HepG2 (cell line): ENCODE measurements around the gene CLCN1. TPM values are rescaled to one million over a fixed set of nuclear protein-coding genes. Genes with fewer than 3 reads are reported as not detected.
A peak's percentile ranks its signal among the peaks of the same experiment; 100 is the strongest.

Experiments used
- ADNP ChIP-seq: sonication (generic); formaldehyde crosslinking; IDR thresholded peaks from 2 replicates; pipeline ENCODE4 v1.4.0; 2020; ENCODE audit warnings: missing genetic modification reagents
- ARID2 ChIP-seq: sonication (generic); formaldehyde crosslinking; IDR thresholded peaks from 2 replicates; pipeline ENCODE4 v1.8.1; 2022; ENCODE audit warnings: mild to moderate bottlenecking, missing genetic modification reagents, borderline replicate concordance
- ATF7-NPFF ChIP-seq: sonication (generic); formaldehyde crosslinking; IDR thresholded peaks from 2 replicates; pipeline ENCODE4 v1.8.1; 2023; ENCODE audit warnings: mild to moderate bottlenecking, low read depth, missing genetic modification reagents, moderate library complexity
- CREBL2 ChIP-seq: sonication (generic); formaldehyde crosslinking; IDR thresholded peaks from 2 replicates; pipeline ENCODE4 v1.8.1; 2023; ENCODE audit warnings: missing genetic modification reagents, mild to moderate bottlenecking, borderline replicate concordance
- ETV5 ChIP-seq: IDR thresholded peaks from 2 replicates; pipeline ENCODE4 v1.6.1; 2018; ENCODE audit warnings: missing biosample characterization, missing genetic modification reagents, inconsistent platforms, borderline replicate concordance
- FOXK2 ChIP-seq: fragments of 450-650 bp; IDR thresholded peaks from 2 replicates; pipeline ENCODE4 v1.6.1; 2016
- FOXO1 ChIP-seq: sonication (generic); formaldehyde crosslinking; IDR thresholded peaks from 2 replicates; pipeline ENCODE4 v1.4.0; 2020; ENCODE audit warnings: missing genetic modification reagents
- HNRNPL ChIP-seq: fragments of 200-400 bp; formaldehyde crosslinking; IDR thresholded peaks from 2 replicates; pipeline ENCODE4 v1.6.1; 2017; ENCODE audit warnings: mild to moderate bottlenecking, low read depth, low read length
- IKZF1 ChIP-seq: fragments of 450-650 bp; IDR thresholded peaks from 2 replicates; pipeline ENCODE4 v1.7.1; 2016
- MAFF ChIP-seq: IDR thresholded peaks from 2 replicates; pipeline ENCODE4 v1.6.1; 2011; ENCODE audit warnings: low read depth, low read length, improper control_type of control experiment
- NFKBIZ ChIP-seq: IDR thresholded peaks from 2 replicates; pipeline ENCODE4 v1.6.1; 2018; ENCODE audit warnings: missing genetic modification reagents, missing compliant biosample characterization
- PAXIP1 ChIP-seq: sonication (generic); formaldehyde crosslinking; conservative IDR thresholded peaks from 2 replicates; pipeline ENCODE4 v1.4.0; 2020; ENCODE audit warnings: mild to moderate bottlenecking, missing genetic modification reagents, moderate library complexity
- SP1 ChIP-seq, 2 experiments: fragments of 450-650 bp in 1 of 2; sonication (generic) in 1 of 2; formaldehyde crosslinking in 1 of 2; IDR thresholded peaks; 2 replicates each; pipeline versions ENCODE4 v1.4.0 to v1.6.1; 2016 to 2020; ENCODE audit warnings: missing genetic modification reagents in 1 of 2
- WIZ ChIP-seq: sonication (generic); formaldehyde crosslinking; IDR thresholded peaks from 2 replicates; pipeline ENCODE4 v1.5.1; 2020; ENCODE audit warnings: mild to moderate bottlenecking, missing genetic modification reagents
- ZNF543 ChIP-seq: sonication (generic); formaldehyde crosslinking; IDR thresholded peaks from 2 replicates; pipeline ENCODE4 v1.4.0; 2020; ENCODE audit warnings: mild to moderate bottlenecking, missing genetic modification reagents
- ZNF570 ChIP-seq: sonication (generic); formaldehyde crosslinking; IDR thresholded peaks from 2 replicates; pipeline ENCODE4 v1.4.0; 2020; ENCODE audit warnings: mild to moderate bottlenecking, missing genetic modification reagents, borderline replicate concordance
- ZNF607 ChIP-seq: sonication (generic); formaldehyde crosslinking; IDR thresholded peaks from 2 replicates; pipeline ENCODE4 v1.5.1; 2020; ENCODE audit warnings: missing genetic modification reagents, mild to moderate bottlenecking, borderline replicate concordance
- ZNF878 ChIP-seq: sonication (generic); formaldehyde crosslinking; IDR thresholded peaks from 2 replicates; pipeline ENCODE4 v1.8.1; 2023; ENCODE audit warnings: mild to moderate bottlenecking, missing genetic modification reagents, moderate library complexity
- polyA plus RNA-seq, 8 experiments: library from polyadenylated mRNA; depleted of rRNA in 3 of 8; stranded (reverse) in 7 of 8; unstranded in 1 of 8; fragments of >200 nt; fragmentation: Illumina TruSeq in 4 of 8; extraction: Trizol in 4 of 8; gene quantifications; 2 replicates each; pipeline versions ENCODE4 v1.2.1 to v1.2.3, GENCODE V29; 2011 to 2016; ENCODE audit warnings: low read depth in 4 of 8, missing spikeins in 1 of 8, mixed read lengths in 1 of 8; ENCODE audit not compliant: insufficient read depth in 1 of 8
- total RNA-seq, 5 experiments: library from RNA; depleted of rRNA; stranded (reverse); fragments of >200 nt; fragmentation: Illumina TruSeq; extraction: Trizol; gene quantifications; 2 replicates each; pipeline ENCODE4 v1.2.3, GENCODE V29; 2016; ENCODE audit warnings: low read depth in 1 of 5
- TF ChIP-seq, protein P1 (sequence below): sonication (generic); formaldehyde crosslinking; IDR thresholded peaks from 2 replicates; pipeline ENCODE4 v1.4.0; 2020; ENCODE audit warnings: missing genetic modification reagents
- TF ChIP-seq, protein P2 (sequence below): sonication (generic); formaldehyde crosslinking; IDR thresholded peaks from 2 replicates; pipeline ENCODE4 v1.9.0; 2022; ENCODE audit warnings: low read depth, missing genetic modification reagents

Gene CLCN1
- total and polyA plus RNA-seq, 2 of the 13 experiments (the other 11 are each of a cell fraction or from before 2014, with no cell fraction given): 0.01 TPM; not detected in 1

GRCh38 chr7:143391462-143392404 is 75.8 kb downstream of the CLCN1 start (continued):
- TF ChIP-seq ARID2 (CRISPR knock-in tag): no peak
- no peak for TF ChIP-seq FOXO1 (CRISPR knock-in tag)
- TF ChIP-seq WIZ (CRISPR knock-in tag): 0 out of 2 replicates have a peak, but pooled peaks have one; percentile 51
- no peak for TF ChIP-seq ATF7-NPFF
- TF ChIP-seq, protein P1, sequence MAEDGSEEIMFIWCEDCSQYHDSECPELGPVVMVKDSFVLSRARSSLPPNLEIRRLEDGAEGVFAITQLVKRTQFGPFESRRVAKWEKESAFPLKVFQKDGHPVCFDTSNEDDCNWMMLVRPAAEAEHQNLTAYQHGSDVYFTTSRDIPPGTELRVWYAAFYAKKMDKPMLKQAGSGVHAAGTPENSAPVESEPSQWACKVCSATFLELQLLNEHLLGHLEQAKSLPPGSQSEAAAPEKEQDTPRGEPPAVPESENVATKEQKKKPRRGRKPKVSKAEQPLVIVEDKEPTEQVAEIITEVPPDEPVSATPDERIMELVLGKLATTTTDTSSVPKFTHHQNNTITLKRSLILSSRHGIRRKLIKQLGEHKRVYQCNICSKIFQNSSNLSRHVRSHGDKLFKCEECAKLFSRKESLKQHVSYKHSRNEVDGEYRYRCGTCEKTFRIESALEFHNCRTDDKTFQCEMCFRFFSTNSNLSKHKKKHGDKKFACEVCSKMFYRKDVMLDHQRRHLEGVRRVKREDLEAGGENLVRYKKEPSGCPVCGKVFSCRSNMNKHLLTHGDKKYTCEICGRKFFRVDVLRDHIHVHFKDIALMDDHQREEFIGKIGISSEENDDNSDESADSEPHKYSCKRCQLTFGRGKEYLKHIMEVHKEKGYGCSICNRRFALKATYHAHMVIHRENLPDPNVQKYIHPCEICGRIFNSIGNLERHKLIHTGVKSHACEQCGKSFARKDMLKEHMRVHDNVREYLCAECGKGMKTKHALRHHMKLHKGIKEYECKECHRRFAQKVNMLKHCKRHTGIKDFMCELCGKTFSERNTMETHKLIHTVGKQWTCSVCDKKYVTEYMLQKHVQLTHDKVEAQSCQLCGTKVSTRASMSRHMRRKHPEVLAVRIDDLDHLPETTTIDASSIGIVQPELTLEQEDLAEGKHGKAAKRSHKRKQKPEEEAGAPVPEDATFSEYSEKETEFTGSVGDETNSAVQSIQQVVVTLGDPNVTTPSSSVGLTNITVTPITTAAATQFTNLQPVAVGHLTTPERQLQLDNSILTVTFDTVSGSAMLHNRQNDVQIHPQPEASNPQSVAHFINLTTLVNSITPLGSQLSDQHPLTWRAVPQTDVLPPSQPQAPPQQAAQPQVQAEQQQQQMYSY (CRISPR knock-in tag): no peak
- TF ChIP-seq, protein P2, sequence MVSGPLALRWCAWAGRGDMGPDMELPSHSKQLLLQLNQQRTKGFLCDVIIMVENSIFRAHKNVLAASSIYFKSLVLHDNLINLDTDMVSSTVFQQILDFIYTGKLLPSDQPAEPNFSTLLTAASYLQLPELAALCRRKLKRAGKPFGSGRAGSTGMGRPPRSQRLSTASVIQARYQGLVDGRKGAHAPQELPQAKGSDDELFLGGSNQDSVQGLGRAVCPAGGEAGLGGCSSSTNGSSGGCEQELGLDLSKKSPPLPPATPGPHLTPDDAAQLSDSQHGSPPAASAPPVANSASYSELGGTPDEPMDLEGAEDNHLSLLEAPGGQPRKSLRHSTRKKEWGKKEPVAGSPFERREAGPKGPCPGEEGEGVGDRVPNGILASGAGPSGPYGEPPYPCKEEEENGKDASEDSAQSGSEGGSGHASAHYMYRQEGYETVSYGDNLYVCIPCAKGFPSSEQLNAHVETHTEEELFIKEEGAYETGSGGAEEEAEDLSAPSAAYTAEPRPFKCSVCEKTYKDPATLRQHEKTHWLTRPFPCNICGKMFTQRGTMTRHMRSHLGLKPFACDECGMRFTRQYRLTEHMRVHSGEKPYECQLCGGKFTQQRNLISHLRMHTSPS (CRISPR knock-in tag): peak; percentile 90
- TF ChIP-seq ZNF543: 0 out of 2 replicates have a peak, but pooled peaks have one; percentile 28
- TF ChIP-seq CREBL2 (CRISPR knock-in tag): no peak
- no peak for TF ChIP-seq MAFF
- TF ChIP-seq ADNP (CRISPR knock-in tag): no peak
- peak; percentile 64; the same call in 1 of the 2 replicates for TF ChIP-seq ETV5 (CRISPR knock-in tag)
- no peak for TF ChIP-seq ZNF607
- no peak for TF ChIP-seq NFKBIZ
- TF ChIP-seq ZNF570: no peak
- 0 out of 2 replicates have a peak, but pooled peaks have one; percentile 59 for TF ChIP-seq HNRNPL
- TF ChIP-seq IKZF1: no peak
- no peak for TF ChIP-seq FOXK2
- TF ChIP-seq PAXIP1: peak; percentile 50; the same call in 1 of the 2 replicates
- TF ChIP-seq ZNF878: no peak
- no peak for TF ChIP-seq SP1 (IDR thresholded peaks at IDR 0.05)
- TF ChIP-seq SP1 (CRISPR knock-in tag; IDR thresholded peaks at IDR 0.05): no peak
